ENCODE results near the gene PTPA. TPM values are rescaled to one million over a fixed set of nuclear protein-coding genes. Genes with fewer than 3 reads are reported as not detected.

Gene PTPA
- total and polyA plus RNA-seq, 9 of the 15 experiments (the other 6 are each of a cell fraction or from before 2014, with no cell fraction given): 1.7 to 121 (median 72.6) TPM

DNA sequence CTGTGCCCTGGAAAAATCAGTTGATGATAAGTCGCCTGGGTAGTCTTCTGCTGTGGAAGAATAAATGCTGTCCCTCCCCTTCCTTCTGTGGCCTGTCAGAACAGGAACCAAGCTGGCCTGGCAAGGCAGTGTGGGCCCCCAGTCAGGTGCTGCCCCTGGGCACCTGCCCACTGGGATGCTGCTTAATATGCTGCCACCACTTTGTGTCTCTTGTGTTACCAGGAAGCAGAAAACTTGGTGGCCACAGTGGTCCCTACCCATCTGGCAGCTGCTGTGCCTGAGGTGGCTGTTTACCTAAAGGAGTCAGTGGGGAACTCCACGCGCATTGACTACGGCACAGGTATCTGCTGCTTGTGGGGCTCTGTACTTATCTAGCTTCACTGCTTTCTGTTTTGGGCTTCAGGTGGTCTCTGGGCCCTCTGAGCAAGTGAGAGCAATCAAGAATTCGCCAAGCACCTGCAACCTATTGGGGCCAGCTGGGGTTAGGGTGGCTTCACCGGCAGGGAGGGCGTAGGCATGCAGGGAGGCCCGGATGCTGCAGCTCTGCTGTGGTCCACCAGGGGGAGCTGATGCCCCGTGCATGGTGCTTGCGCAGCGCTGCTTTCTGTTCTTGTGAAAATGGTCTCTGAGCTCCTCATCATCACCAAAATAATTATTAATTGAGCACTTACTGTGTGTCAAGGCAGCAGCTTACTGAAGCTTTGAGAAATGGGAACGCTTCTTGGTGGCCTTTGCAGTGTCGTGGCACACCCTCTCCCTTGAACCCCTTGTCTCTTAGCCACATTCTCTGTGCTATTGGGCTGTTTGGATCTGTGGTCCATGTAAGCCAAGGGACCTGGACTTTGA lies 20.3 kb downstream of the PTPA start (continued):
- TF ChIP-seq TEAD1 (CRISPR knock-in tag; IDR thresholded peaks at IDR 0.05) (peak in 1 of 2 experiments; percentile 35; a peak in 1 of 4 replicates), JUND (IDR thresholded peaks at IDR 0.05; ENCODE audit: borderline replicate concordance, low read depth, low read length) (peak; percentile 33), JUND (tag; IDR thresholded peaks at IDR 0.05; ENCODE audit: borderline replicate concordance, low read depth, low read length) (no peak), MYBL2 (IDR thresholded peaks at IDR 0.05; ENCODE audit: low read depth) (no peak), MYBL2 (CRISPR knock-in tag; IDR thresholded peaks at IDR 0.05; ENCODE audit: borderline replicate concordance) (no peak), ZNF263 (CRISPR knock-in tag; IDR thresholded peaks at IDR 0.05; ENCODE audit: borderline replicate concordance) (no peak), SLC30A9 (CRISPR knock-in tag; IDR thresholded peaks at IDR 0.05) (no peak), ESRRB (CRISPR knock-in tag; IDR thresholded peaks at IDR 0.05; ENCODE audit: borderline replicate concordance) (no peak), NUFIP1 (IDR thresholded peaks at IDR 0.05; ENCODE audit: partially characterized antibody) (peak; percentile 59), JUN (IDR thresholded peaks at IDR 0.05; ENCODE audit: borderline replicate concordance, low read depth, low read length) (peak; percentile 36; the same call in 1 of the 2 replicates), JUN (CRISPR knock-in tag; IDR thresholded peaks at IDR 0.05; ENCODE audit: borderline replicate concordance) (no peak), KHSRP (IDR thresholded peaks at IDR 0.05) (no peak), SP2 (IDR thresholded peaks at IDR 0.05; ENCODE audit: extremely low read depth, low read depth, low read length, poor library complexity, severe bottlenecking) (no peak), HDAC2 (IDR thresholded peaks at IDR 0.05) (0 out of 2 replicates have a peak, but pooled peaks have one; percentile 21), MAZ (CRISPR knock-in tag; conservative IDR thresholded peaks at IDR 0.05 in 1 of 2, IDR thresholded peaks at IDR 0.05 in 1 of 2) (peak in 1 of 2 experiments; percentile 58; a peak in 2 of 4 replicates), GABPB1 (CRISPR knock-in tag; IDR thresholded peaks at IDR 0.05) (peak; percentile 56; the same call in 1 of the 2 replicates), SP1 (CRISPR knock-in tag; IDR thresholded peaks at IDR 0.05) (0 out of 2 replicates have a peak, but pooled peaks have one; percentile 29)
- TF ChIP-seq, protein P1, sequence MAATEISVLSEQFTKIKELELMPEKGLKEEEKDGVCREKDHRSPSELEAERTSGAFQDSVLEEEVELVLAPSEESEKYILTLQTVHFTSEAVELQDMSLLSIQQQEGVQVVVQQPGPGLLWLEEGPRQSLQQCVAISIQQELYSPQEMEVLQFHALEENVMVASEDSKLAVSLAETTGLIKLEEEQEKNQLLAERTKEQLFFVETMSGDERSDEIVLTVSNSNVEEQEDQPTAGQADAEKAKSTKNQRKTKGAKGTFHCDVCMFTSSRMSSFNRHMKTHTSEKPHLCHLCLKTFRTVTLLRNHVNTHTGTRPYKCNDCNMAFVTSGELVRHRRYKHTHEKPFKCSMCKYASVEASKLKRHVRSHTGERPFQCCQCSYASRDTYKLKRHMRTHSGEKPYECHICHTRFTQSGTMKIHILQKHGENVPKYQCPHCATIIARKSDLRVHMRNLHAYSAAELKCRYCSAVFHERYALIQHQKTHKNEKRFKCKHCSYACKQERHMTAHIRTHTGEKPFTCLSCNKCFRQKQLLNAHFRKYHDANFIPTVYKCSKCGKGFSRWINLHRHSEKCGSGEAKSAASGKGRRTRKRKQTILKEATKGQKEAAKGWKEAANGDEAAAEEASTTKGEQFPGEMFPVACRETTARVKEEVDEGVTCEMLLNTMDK (IDR thresholded peaks at IDR 0.05; ENCODE audit: borderline replicate concordance, insufficient read depth, low read depth, low read length, poor library complexity, severe bottlenecking): peak; percentile 95
- TF ChIP-seq, protein P2, sequence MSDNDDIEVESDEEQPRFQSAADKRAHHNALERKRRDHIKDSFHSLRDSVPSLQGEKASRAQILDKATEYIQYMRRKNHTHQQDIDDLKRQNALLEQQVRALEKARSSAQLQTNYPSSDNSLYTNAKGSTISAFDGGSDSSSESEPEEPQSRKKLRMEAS (CRISPR knock-in tag; IDR thresholded peaks at IDR 0.05): peak; percentile 54; the same call in 1 of the 2 replicates
- TF ChIP-seq, protein P3, sequence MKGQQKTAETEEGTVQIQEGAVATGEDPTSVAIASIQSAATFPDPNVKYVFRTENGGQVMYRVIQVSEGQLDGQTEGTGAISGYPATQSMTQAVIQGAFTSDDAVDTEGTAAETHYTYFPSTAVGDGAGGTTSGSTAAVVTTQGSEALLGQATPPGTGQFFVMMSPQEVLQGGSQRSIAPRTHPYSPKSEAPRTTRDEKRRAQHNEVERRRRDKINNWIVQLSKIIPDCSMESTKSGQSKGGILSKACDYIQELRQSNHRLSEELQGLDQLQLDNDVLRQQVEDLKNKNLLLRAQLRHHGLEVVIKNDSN (CRISPR knock-in tag; IDR thresholded peaks at IDR 0.05): no peak; the same call in 1 of the 2 replicates
- TF ChIP-seq, protein P4, sequence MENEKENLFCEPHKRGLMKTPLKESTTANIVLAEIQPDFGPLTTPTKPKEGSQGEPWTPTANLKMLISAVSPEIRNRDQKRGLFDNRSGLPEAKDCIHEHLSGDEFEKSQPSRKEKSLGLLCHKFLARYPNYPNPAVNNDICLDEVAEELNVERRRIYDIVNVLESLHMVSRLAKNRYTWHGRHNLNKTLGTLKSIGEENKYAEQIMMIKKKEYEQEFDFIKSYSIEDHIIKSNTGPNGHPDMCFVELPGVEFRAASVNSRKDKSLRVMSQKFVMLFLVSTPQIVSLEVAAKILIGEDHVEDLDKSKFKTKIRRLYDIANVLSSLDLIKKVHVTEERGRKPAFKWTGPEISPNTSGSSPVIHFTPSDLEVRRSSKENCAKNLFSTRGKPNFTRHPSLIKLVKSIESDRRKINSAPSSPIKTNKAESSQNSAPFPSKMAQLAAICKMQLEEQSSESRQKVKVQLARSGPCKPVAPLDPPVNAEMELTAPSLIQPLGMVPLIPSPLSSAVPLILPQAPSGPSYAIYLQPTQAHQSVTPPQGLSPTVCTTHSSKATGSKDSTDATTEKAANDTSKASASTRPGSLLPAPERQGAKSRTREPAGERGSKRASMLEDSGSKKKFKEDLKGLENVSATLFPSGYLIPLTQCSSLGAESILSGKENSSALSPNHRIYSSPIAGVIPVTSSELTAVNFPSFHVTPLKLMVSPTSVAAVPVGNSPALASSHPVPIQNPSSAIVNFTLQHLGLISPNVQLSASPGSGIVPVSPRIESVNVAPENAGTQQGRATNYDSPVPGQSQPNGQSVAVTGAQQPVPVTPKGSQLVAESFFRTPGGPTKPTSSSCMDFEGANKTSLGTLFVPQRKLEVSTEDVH (IDR thresholded peaks at IDR 0.05; ENCODE audit: low read depth, partially characterized antibody): no peak
